ENCODE measurements around the gene MMP14.

GRCh38 chr14:22845821-22846625 lies 9.6 kb downstream of the MMP14 start:
- no peak for TF ChIP-seq ZXDC (CRISPR knock-in tag; IDR thresholded peaks at IDR 0.05)
- TF ChIP-seq IKZF1 (IDR thresholded peaks at IDR 0.05) = no peak
- no peak for TF ChIP-seq CTCF (CRISPR knock-in tag; IDR thresholded peaks at IDR 0.05)
- no peak for TF ChIP-seq SIN3B (IDR thresholded peaks at IDR 0.05; ENCODE audit: low read length)
- no peak for TF ChIP-seq YY1 (IDR thresholded peaks at IDR 0.05; ENCODE audit: insufficient read depth, insufficient replicate concordance, low read depth, low read length)
- TF ChIP-seq FOXM1 (CRISPR knock-in tag; IDR thresholded peaks at IDR 0.05) = no peak
- no peak for TF ChIP-seq ARID2 (CRISPR knock-in tag; IDR thresholded peaks at IDR 0.05; ENCODE audit: borderline replicate concordance)
- TF ChIP-seq POLR2AphosphoS5 (IDR thresholded peaks at IDR 0.05; ENCODE audit: low read depth, low read length) = no peak
- TF ChIP-seq MAZ (IDR thresholded peaks at IDR 0.05; ENCODE audit: borderline replicate concordance, low read depth, low read length) = no peak
- no peak for TF ChIP-seq MAZ (CRISPR knock-in tag; IDR thresholded peaks at IDR 0.05; ENCODE audit: low read depth)
- no peak for TF ChIP-seq MAFG (CRISPR knock-in tag; IDR thresholded peaks at IDR 0.05)
- TF ChIP-seq ATF7 (IDR thresholded peaks at IDR 0.05) = no peak
- TF ChIP-seq ATF7 (CRISPR knock-in tag; IDR thresholded peaks at IDR 0.05) = no peak
- TF ChIP-seq FOXP4 (CRISPR knock-in tag; IDR thresholded peaks at IDR 0.05) = no peak
- TF ChIP-seq ZBTB40 (IDR thresholded peaks at IDR 0.05) = no peak
- TF ChIP-seq ZBTB40 (CRISPR knock-in tag; IDR thresholded peaks at IDR 0.05) = no peak
- TF ChIP-seq ISL2 (CRISPR knock-in tag; IDR thresholded peaks at IDR 0.05) = no peak
